ENCODE data around the gene NR1H4.

The NR1H4 gene

GRCh38 chr12:100453951-100454350 lies 19.7 kb upstream of the NR1H4 start:
- Mint-ChIP-seq H3K27ac (no peak overlapping the region), H3K4me1 (ENCODE audit: low read depth) (no peaks in the 10 kb centered on the region)

GRCh38 chr12:100455896-100456295 lies 17.8 kb upstream of the NR1H4 start:
- Mint-ChIP-seq H3K36me3 (ENCODE audit: low read depth) (no peaks in the 10 kb centered on the region), H3K27ac (no peak overlapping the region), H3K9me3 (no peaks in the 10 kb centered on the region), H3K27me3 (ENCODE audit: low read depth) (peaks cover 5% of the 10 kb centered on the region), H3K4me3 (no peak overlapping the region), H3K4me1 (ENCODE audit: low read depth) (no peaks in the 10 kb centered on the region)
- DNase-seq (ENCODE audit: low spot score): no peak

More at GRCh38 chr12:100453951-100454350, 19.7 kb upstream of the NR1H4 start:
- H3K4me3 Mint-ChIP-seq: no peak overlapping the region
- H3K27me3 Mint-ChIP-seq (ENCODE audit: low read depth): peaks cover 7% of the 10 kb centered on the region
- H3K9me3 Mint-ChIP-seq: no peaks in the 10 kb centered on the region
- DNase-seq (ENCODE audit: low spot score): no peak
- H3K36me3 Mint-ChIP-seq (ENCODE audit: low read depth): no peaks in the 10 kb centered on the region

GRCh38 chr12:100458191-100458590 lies 15.5 kb upstream of the NR1H4 start:
- DNase-seq (ENCODE audit: low spot score): no peak
- no peak overlapping the region for H3K4me3 Mint-ChIP-seq
- H3K36me3 Mint-ChIP-seq (ENCODE audit: low read depth): no peaks in the 10 kb centered on the region
- no peaks in the 10 kb centered on the region for H3K27me3 Mint-ChIP-seq (ENCODE audit: low read depth)
- H3K4me1 Mint-ChIP-seq (ENCODE audit: low read depth): no peaks in the 10 kb centered on the region
- H3K27ac Mint-ChIP-seq: no peak overlapping the region
- no peaks in the 10 kb centered on the region for H3K9me3 Mint-ChIP-seq

GRCh38 chr12:100460702-100461101 lies 13.0 kb upstream of the NR1H4 start:
- no peaks in the 10 kb centered on the region for H3K27me3 Mint-ChIP-seq (ENCODE audit: low read depth)
- no peak for DNase-seq (ENCODE audit: low spot score)
- no peak overlapping the region for H3K27ac Mint-ChIP-seq
- H3K4me1 Mint-ChIP-seq (ENCODE audit: low read depth): no peaks in the 10 kb centered on the region
- H3K36me3 Mint-ChIP-seq (ENCODE audit: low read depth): no peaks in the 10 kb centered on the region
- H3K4me3 Mint-ChIP-seq: no peak overlapping the region
- H3K9me3 Mint-ChIP-seq: no peaks in the 10 kb centered on the region

GRCh38 chr12:100461330-100461973 lies 12.2 kb upstream of the NR1H4 start:
- Mint-ChIP-seq H3K36me3 (ENCODE audit: low read depth) (no peaks in the 10 kb centered on the region), H3K9me3 (no peaks in the 10 kb centered on the region), H3K4me3 (no peak overlapping the region), H3K4me1 (ENCODE audit: low read depth) (no peaks in the 10 kb centered on the region), H3K27me3 (ENCODE audit: low read depth) (no peaks in the 10 kb centered on the region), H3K27ac (no peak overlapping the region)
- no peak for DNase-seq (ENCODE audit: low spot score)

GRCh38 chr12:100463661-100464060 lies 10.0 kb upstream of the NR1H4 start:
- Mint-ChIP-seq H3K36me3 (ENCODE audit: low read depth) (no peaks in the 10 kb centered on the region), H3K9me3 (no peaks in the 10 kb centered on the region), H3K4me3 (no peak overlapping the region), H3K27ac (no peak overlapping the region), H3K27me3 (ENCODE audit: low read depth) (no peaks in the 10 kb centered on the region), H3K4me1 (ENCODE audit: low read depth) (no peaks in the 10 kb centered on the region)
- DNase-seq (ENCODE audit: low spot score): no peak

GRCh38 chr12:100464529-100464928 lies 9.1 kb upstream of the NR1H4 start:
- Mint-ChIP-seq H3K27ac (no peak overlapping the region), H3K9me3 (no peaks in the 10 kb centered on the region), H3K36me3 (ENCODE audit: low read depth) (no peaks in the 10 kb centered on the region), H3K4me1 (ENCODE audit: low read depth) (no peaks in the 10 kb centered on the region), H3K27me3 (ENCODE audit: low read depth) (no peaks in the 10 kb centered on the region), H3K4me3 (no peak overlapping the region)
- DNase-seq (ENCODE audit: low spot score): no peak

- H3K4me3 Mint-ChIP-seq: no peak overlapping the region
- H3K4me1 Mint-ChIP-seq (ENCODE audit: low read depth): no peaks in the 10 kb centered on the region
- H3K27me3 Mint-ChIP-seq (ENCODE audit: low read depth): no peaks in the 10 kb centered on the region
These were observed 5.5 kb upstream of the NR1H4 start for GRCh38 chr12:100468126-100468525.

GRCh38 chr12:100472325-100472724 lies 1.3 kb upstream of the NR1H4 start:
- no peak overlapping the region for H3K4me3 Mint-ChIP-seq
- no peak for DNase-seq (ENCODE audit: low spot score)
- H3K27ac Mint-ChIP-seq: no peak overlapping the region
- H3K27me3 Mint-ChIP-seq (ENCODE audit: low read depth): peaks cover 5% of the 10 kb centered on the region
- H3K36me3 Mint-ChIP-seq (ENCODE audit: low read depth): no peaks in the 10 kb centered on the region
- H3K4me1 Mint-ChIP-seq (ENCODE audit: low read depth): no peaks in the 10 kb centered on the region
- H3K9me3 Mint-ChIP-seq: no peaks in the 10 kb centered on the region

More at GRCh38 chr12:100468126-100468525, 5.5 kb upstream of the NR1H4 start:
- no peaks in the 10 kb centered on the region for H3K9me3 Mint-ChIP-seq
- H3K27ac Mint-ChIP-seq: no peak overlapping the region
- no peaks in the 10 kb centered on the region for H3K36me3 Mint-ChIP-seq (ENCODE audit: low read depth)
- DNase-seq (ENCODE audit: low spot score): no peak

- Mint-ChIP-seq H3K9me3 (no peaks in the 10 kb centered on the region), H3K27ac (no peak overlapping the region), H3K27me3 (ENCODE audit: low read depth) (peaks cover 5% of the 10 kb centered on the region), H3K4me1 (ENCODE audit: low read depth) (no peaks in the 10 kb centered on the region), H3K36me3 (ENCODE audit: low read depth) (no peaks in the 10 kb centered on the region), H3K4me3 (no peak overlapping the region)
- no peak for DNase-seq (ENCODE audit: low spot score)
These were observed 483 bp upstream of the NR1H4 start for GRCh38 chr12:100473050-100473715.

GRCh38 chr12:100474617-100475016 lies 951 bp downstream of the NR1H4 start:
- Mint-ChIP-seq H3K9me3 (no peaks in the 10 kb centered on the region), H3K4me1 (ENCODE audit: low read depth) (no peaks in the 10 kb centered on the region), H3K4me3 (no peak overlapping the region), H3K36me3 (ENCODE audit: low read depth) (no peaks in the 10 kb centered on the region), H3K27me3 (ENCODE audit: low read depth) (peaks cover 5% of the 10 kb centered on the region), H3K27ac (no peak overlapping the region)
- DNase-seq (ENCODE audit: low spot score): no peak

- Mint-ChIP-seq H3K36me3 (ENCODE audit: low read depth) (no peaks in the 10 kb centered on the region), H3K4me1 (ENCODE audit: low read depth) (no peaks in the 10 kb centered on the region), H3K27ac (no peak overlapping the region), H3K27me3 (ENCODE audit: low read depth) (peaks cover 5% of the 10 kb centered on the region), H3K9me3 (no peaks in the 10 kb centered on the region), H3K4me3 (no peak overlapping the region)
- DNase-seq (ENCODE audit: low spot score): no peak
These were observed 2.5 kb downstream of the NR1H4 start for GRCh38 chr12:100476013-100476751.

GRCh38 chr12:100481021-100481420 lies 7.4 kb downstream of the NR1H4 start:
- no peaks in the 10 kb centered on the region for H3K9me3 Mint-ChIP-seq
- H3K27ac Mint-ChIP-seq: no peak overlapping the region
- H3K4me3 Mint-ChIP-seq: no peak overlapping the region
- no peaks in the 10 kb centered on the region for H3K36me3 Mint-ChIP-seq (ENCODE audit: low read depth)
- no peak for DNase-seq (ENCODE audit: low spot score)
- H3K27me3 Mint-ChIP-seq (ENCODE audit: low read depth): peaks cover 3% of the 10 kb centered on the region
- no peaks in the 10 kb centered on the region for H3K4me1 Mint-ChIP-seq (ENCODE audit: low read depth)

- DNase-seq (ENCODE audit: low spot score): no peak
- H3K27me3 Mint-ChIP-seq (ENCODE audit: low read depth): no peaks in the 10 kb centered on the region
- no peak overlapping the region for H3K4me3 Mint-ChIP-seq
- no peaks in the 10 kb centered on the region for H3K9me3 Mint-ChIP-seq
- no peak overlapping the region for H3K27ac Mint-ChIP-seq
- H3K36me3 Mint-ChIP-seq (ENCODE audit: low read depth): no peaks in the 10 kb centered on the region
- no peaks in the 10 kb centered on the region for H3K4me1 Mint-ChIP-seq (ENCODE audit: low read depth)
These were observed 10.7 kb downstream of the NR1H4 start for GRCh38 chr12:100484183-100484886.

Measured in T-helper 2 cell treated with Interferon-gamma antibody and Interleukin-4, amounts not matched to agents 5 μg/mL and 100 μg/mL, for 36 hours (primary cell).